Activated CD8-positive, alpha-beta T cell treated with anti-CD3 and anti-CD28 coated beads for 36 hours (primary cell): ENCODE measurements around the gene LAMA3. TPM values are rescaled to one million over a fixed set of nuclear protein-coding genes. Genes with fewer than 3 reads are reported as not detected.

ENCODE experiments used
- ATAC-seq: fragments of 200-7000 bp; cut with Tn5 transposase; one replicate; pipeline ENCODE4 v1.10.0; 2021; ENCODE audit warnings: mild to moderate bottlenecking, moderate library complexity
- CTCF ChIA-PET: fragments of 350-600 bp; sonication (Branson Sonifier 250); formaldehyde crosslinking; loops from one replicate; lab custom pipeline; 2021; ENCODE audit warnings: antibody characterized with exemption; lab: Charles Lee
- POLR2A ChIA-PET: fragments of 350-600 bp; sonication (Branson Sonifier 250); formaldehyde crosslinking; loops from one replicate; lab custom pipeline; 2021; ENCODE audit warnings: antibody characterized with exemption; lab: Charles Lee
- DNase-seq: peaks from one replicate; pipeline ENCODE4 v3.0.0-alpha.2; 2020
- H3K27ac Mint-ChIP-seq: one replicate; pipeline ENCODE4 v1.8.0; 2021; ENCODE audit warnings: mild to moderate bottlenecking, mixed read lengths
- H3K27me3 Mint-ChIP-seq: one replicate; pipeline ENCODE4 v1.8.0; 2021; ENCODE audit warnings: mixed read lengths
- H3K36me3 Mint-ChIP-seq: one replicate; pipeline ENCODE4 v1.8.0; 2021; ENCODE audit warnings: low read depth, mixed read lengths
- H3K4me1 Mint-ChIP-seq: one replicate; pipeline ENCODE4 v1.8.0; 2021; ENCODE audit warnings: low read depth, mixed read lengths
- H3K4me3 Mint-ChIP-seq: one replicate; pipeline ENCODE4 v1.8.0; 2021; ENCODE audit warnings: mild to moderate bottlenecking, moderate library complexity, mixed read lengths
- H3K9me3 Mint-ChIP-seq: one replicate; pipeline ENCODE4 v1.8.0; 2021; ENCODE audit warnings: mixed read lengths
- CTCF ChIP-seq: fragments of 200-600 bp; IDR thresholded peaks from one replicate; pipeline ENCODE4 v1.8.0; 2022; ENCODE audit warnings: antibody characterized with exemption, mild to moderate bottlenecking
- intact Hi-C: fragments of 100-400 bp; cut with micrococcal nuclease; formaldehyde crosslinking; loops from one replicate; pipeline ENCODE4 v1.10.0; 2022
- total RNA-seq, 2 experiments: library from RNA; stranded (reverse); gene quantifications; one replicate each; pipeline ENCODE4 v1.2.3, GENCODE V29; 2021

The LAMA3 gene
- total RNA-seq, 2 experiments from 2014 or later = 0.05 TPM; not detected in 1

DNA sequence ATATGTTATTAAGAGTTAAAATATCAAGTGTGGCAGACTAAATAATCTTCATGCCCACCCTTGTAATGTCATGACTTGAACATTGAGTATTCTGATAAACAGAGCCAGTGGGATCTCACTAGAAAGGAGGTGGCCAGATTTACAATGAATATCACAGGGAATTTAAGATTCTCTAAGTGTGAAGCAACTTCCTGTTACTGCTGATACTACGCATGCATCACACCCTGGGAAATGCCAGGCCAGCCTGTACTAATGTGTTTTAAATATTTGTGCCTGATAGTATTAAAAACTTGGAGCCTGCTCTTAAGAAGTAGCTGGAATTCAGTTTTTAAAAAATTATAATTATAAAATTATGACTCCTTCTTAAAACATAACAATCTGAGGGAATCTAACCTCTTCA is 148.3 kb downstream of the LAMA3 start:
- H3K4me1 Mint-ChIP-seq = peaks cover 3% of the 10 kb centered on the region
- H3K9me3 Mint-ChIP-seq = no peaks in the 10 kb centered on the region
- H3K27ac Mint-ChIP-seq = no peak overlapping the region
- DNase-seq (no peak), ATAC-seq (no peak)
- no peaks in the 10 kb centered on the region for H3K27me3 Mint-ChIP-seq
- ChIA-PET CTCF (interaction anchor here (1.5 to 5.4 kb wide), 3 partner anchors 12 to 81 kb away, joined by 4 to 28 read pairs (median 7); no protein-coding TSS in a partner anchor), POLR2A (no interaction called here)
- no peak overlapping the region for H3K4me3 Mint-ChIP-seq
- no peak for TF ChIP-seq CTCF
- H3K36me3 Mint-ChIP-seq = no peaks in the 10 kb centered on the region
- intact Hi-C loops = no loop called here

- POLR2A ChIA-PET = interaction anchor here (0.8 kb wide), 1 partner anchor 173 kb away, joined by 3 read pairs; no protein-coding TSS in a partner anchor
- Mint-ChIP-seq H3K9me3 (no peaks in the 10 kb centered on the region), H3K4me3 (no peak overlapping the region)
Observed at GRCh38 chr18:23838233-23838632, 149.0 kb downstream of the LAMA3 start.

DNA sequence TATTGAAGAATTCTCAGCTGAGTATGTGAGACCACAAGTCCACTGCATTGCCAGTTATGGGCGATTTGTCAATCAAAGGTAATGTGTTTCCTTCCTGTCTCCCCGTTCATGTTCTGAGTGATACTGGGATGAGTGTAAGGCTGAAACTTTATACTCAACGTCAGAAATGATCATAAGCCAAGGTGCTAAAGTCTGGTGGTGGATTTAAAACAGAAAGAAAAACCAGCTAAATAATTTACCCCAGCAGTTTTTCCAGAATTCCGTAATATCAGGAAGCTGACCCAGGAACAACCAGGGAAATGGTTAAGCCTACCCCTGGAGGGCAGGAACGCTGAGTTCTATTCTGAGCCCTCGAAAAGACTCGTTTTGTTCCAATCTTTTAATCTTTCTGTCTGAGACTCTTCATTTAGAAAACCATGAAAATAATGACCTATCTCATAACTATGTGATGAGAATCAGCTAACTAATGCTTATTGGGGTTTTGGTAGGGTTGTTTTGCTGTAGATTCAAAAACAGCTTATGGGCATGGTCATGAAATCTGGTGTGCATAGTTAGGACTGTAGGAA is 149.6 kb downstream of the LAMA3 start:
- H3K9me3 Mint-ChIP-seq = no peaks in the 10 kb centered on the region
- no peaks in the 10 kb centered on the region for H3K36me3 Mint-ChIP-seq
- ATAC-seq = peak; percentile 70
- no peak for DNase-seq
- H3K4me1 Mint-ChIP-seq = peaks cover 3% of the 10 kb centered on the region
- intact Hi-C loops = no loop called here
- H3K27me3 Mint-ChIP-seq = no peaks in the 10 kb centered on the region
- CTCF ChIA-PET = interaction anchor here (0.9 to 5.4 kb wide), 4 partner anchors 10 to 80 kb away, joined by 4 to 28 read pairs (median 6); no protein-coding TSS in a partner anchor
- TF ChIP-seq CTCF = no peak
- H3K27ac Mint-ChIP-seq = no peak overlapping the region
- no peak overlapping the region for H3K4me3 Mint-ChIP-seq
- POLR2A ChIA-PET = interaction anchor here (0.8 to 1.1 kb wide), 2 partner anchors 154 to 172 kb away, joined by 3 read pairs; no protein-coding TSS in a partner anchor

More at GRCh38 chr18:23838233-23838632, 149.0 kb downstream of the LAMA3 start:
- H3K4me1 Mint-ChIP-seq = peaks cover 3% of the 10 kb centered on the region
- no peak for DNase-seq
- CTCF ChIA-PET = interaction anchor here (0.9 to 5.4 kb wide), 4 partner anchors 9 to 81 kb away, joined by 4 to 28 read pairs (median 6); no protein-coding TSS in a partner anchor
- intact Hi-C loops = no loop called here
- no peak for TF ChIP-seq CTCF
- no peak overlapping the region for H3K27ac Mint-ChIP-seq
- H3K36me3 Mint-ChIP-seq = no peaks in the 10 kb centered on the region
- no peak for ATAC-seq
- no peaks in the 10 kb centered on the region for H3K27me3 Mint-ChIP-seq

GRCh38 chr18:23842305-23842704 is 153.1 kb downstream of the LAMA3 start:
- no peak overlapping the region for H3K27ac Mint-ChIP-seq
- CTCF ChIA-PET = interaction anchor here (1.2 to 2.4 kb wide), 3 partner anchors 13 to 76 kb away, joined by 3 to 9 read pairs (median 3); no protein-coding TSS in a partner anchor
- intact Hi-C loops = no loop called here
- no peak for ATAC-seq
- no peaks in the 10 kb centered on the region for H3K9me3 Mint-ChIP-seq
- no peaks in the 10 kb centered on the region for H3K36me3 Mint-ChIP-seq
- TF ChIP-seq CTCF = no peak
- peaks cover 3% of the 10 kb centered on the region for H3K4me1 Mint-ChIP-seq
- POLR2A ChIA-PET = interaction anchor here (0.8 kb wide), 1 partner anchor 13 kb away, joined by 4 read pairs; no protein-coding TSS in a partner anchor
- no peaks in the 10 kb centered on the region for H3K27me3 Mint-ChIP-seq
- H3K4me3 Mint-ChIP-seq = no peak overlapping the region
- no peak for DNase-seq

- ChIA-PET CTCF (no interaction called here), POLR2A (no interaction called here)
- Mint-ChIP-seq H3K4me1 (no peaks in the 10 kb centered on the region), H3K27ac (no peak overlapping the region), H3K9me3 (no peaks in the 10 kb centered on the region), H3K4me3 (no peak overlapping the region), H3K36me3 (no peaks in the 10 kb centered on the region), H3K27me3 (no peaks in the 10 kb centered on the region)
- ATAC-seq (no peak), DNase-seq (no peak)
- intact Hi-C loops = no loop called here
- TF ChIP-seq CTCF = no peak
Observed at GRCh38 chr18:23844991-23845680, 155.9 kb downstream of the LAMA3 start.
